Heart right ventricle (tissue), 16 donors: ENCODE data around the gene XPO4. TPM values are rescaled to one million over a fixed set of nuclear protein-coding genes. Genes with fewer than 3 reads are reported as not detected.
"Not testable (repeated sequence)": the region's sequence is repeated elsewhere in the genome, so short reads cannot be mapped to it uniquely, and the experiment has no call there.

Experiments used
- ATAC-seq, 8 donors: fragments of 200-7000 bp; cut with Tn5 transposase; one replicate each; pipeline ENCODE4 v1.9.1; 2020; ENCODE audit warnings: mild to moderate bottlenecking in 8 of 8, moderate library complexity in 8 of 8, moderate number of reproducible peaks in 1 of 8
- DNase-seq, 2 donors: peaks; one replicate each; pipeline ENCODE4 v3.0.0-alpha.2; 2020
- H3K27ac ChIP-seq, 10 donors: fragments of 200-600 bp; sonication (generic) in 2 of 10; one replicate each; pipeline versions ENCODE4 v1.5.0 to v1.8.0; 2020 to 2022; ENCODE audit warnings: mild to moderate bottlenecking in 3 of 10
- H3K27me3 ChIP-seq, 7 donors: fragments of 200-600 bp; one replicate each; pipeline ENCODE4 v1.8.0; 2021 to 2022; ENCODE audit warnings: mild to moderate bottlenecking in 2 of 7
- H3K36me3 ChIP-seq, 9 donors: fragments of 200-600 bp; sonication (generic) in 1 of 9; one replicate each; pipeline versions ENCODE4 v1.5.0 to v1.8.0; 2020 to 2022; ENCODE audit warnings: mild to moderate bottlenecking in 2 of 9
- H3K4me1 ChIP-seq, 9 donors: fragments of 200-600 bp; sonication (generic) in 1 of 9; one replicate each; pipeline versions ENCODE4 v1.5.0 to v1.8.0; 2020 to 2022; ENCODE audit warnings: mild to moderate bottlenecking in 4 of 9
- H3K4me3 ChIP-seq, 10 donors: fragments of 200-600 bp; sonication (generic) in 2 of 10; one replicate each; pipeline versions ENCODE4 v1.5.0 to v1.8.0; 2020 to 2022; ENCODE audit warnings: mild to moderate bottlenecking in 7 of 10, moderate library complexity in 2 of 10
- H3K9me3 ChIP-seq, 11 donors: fragments of 200-600 bp in 10 of 11; sonication (generic) in 2 of 11; one replicate each; pipeline versions ENCODE4 v1.5.0 to v1.8.0; 2013 to 2022; ENCODE audit warnings: mild to moderate bottlenecking in 2 of 11, control low read depth in 1 of 11, moderate library complexity in 1 of 11
- WGBS, 2 donors: extraction: QIAGEN DNeasy Blood & Tissue Kit; methylation state at CpG; one replicate each; pipeline ENCODE4 v1.1.7; 2013; ENCODE audit warnings: inconsistent platforms in 1 of 2; 5-methylcytosine and 5-hydroxymethylcytosine counted together
- intact Hi-C, 10 donors: fragments of 100-400 bp; cut with DNase I; formaldehyde crosslinking; loops; one replicate each; pipeline versions ENCODE4 v1.11.1 to v1.14.2; 2022
- polyA plus RNA-seq, 2 donors: library from polyadenylated mRNA; stranded (reverse); fragments of 200-250 nt; gene quantifications; one replicate each; pipeline ENCODE4 v1.2.3, GENCODE V29; 2013
- total RNA-seq, 10 donors: library from RNA; stranded (reverse); fragmentation: NEBNext Ultra II Directional in 3 of 10; extraction: Animal tissue kit (Norgen Biotek cat#: 25700) in 3 of 10; gene quantifications; one replicate each; pipeline versions ENCODE4 v1.2.1 to v1.2.4, GENCODE V29; 2021 to 2023
- TF ChIP-seq, protein P1 (sequence below), 9 donors: fragments of 200-600 bp; sonication (generic) in 2 of 9; IDR thresholded peaks; one replicate each; pipeline versions ENCODE4 v1.5.0 to v1.8.0; 2021 to 2022; ENCODE audit warnings: antibody characterized with exemption in 9 of 9, mild to moderate bottlenecking in 5 of 9, moderate library complexity in 1 of 9
- donor health status: Arrhythmogenic right ventricular cardiomyopathy.
- donor health status: ischemic (EF 13 %, LVEDD 7.1; RV severe dilation, severe dysfunction).
- donor health status: healthy with polysubstance abuse.
- donor health status: DM: no; HTN: yes; CAD: no.
- donor health status: DM: no; HTN: no; CAD: no.
- donor health status: ischemic (EF 25% LVEDD 6.9; RV normal size, moderate dysfunction).
- donor health status: ischemic (EF 25% LVEDD 5.7; RV mildly dilated, moderate dysfunction).
- donor health status: healthy.
- donor health status: DM: yes; HTN: yes; CAD: no.
- donor health status: Ischemic cardiomyopathy.
- donor health status: ischemic (EF 35%, LVEDD 5.7; RV mildly dilated, moderate dysfunction).
- donor health status: nonischemic (EF 11% LVEDD 7.7; RV severe dilation, severe dysfunction).
- donor health status: DM: yes; HTN: yes; CAD: no.
- donor health status: PGD.
- donor health status: ischemic (EF 29% LVEDD 5.4; RV normal size, mild dysfunction).
- donor health status: nonischemic (EF 23%, LVEDD 6.1; RV moderate dilation, normal function).

Gene XPO4
- total and polyA plus RNA-seq, 12 donors = 3.5 to 68.1 (median 37.1) TPM

GRCh38 chr13:20940083-20940482, 37.5 kb upstream of the XPO4 start:
- H3K27ac ChIP-seq = peak overlapping the region in 5 of 10 donors; percentile 59 to 69 (median 64)
- WGBS, 2 donors = 70 to 82% methylated on average over 3 of the region's 3 CpGs
- H3K4me1 ChIP-seq = peaks cover 0 to 15% (median 5%) of the 10 kb centered on the region in 9 donors
- H3K36me3 ChIP-seq = no peaks in the 10 kb centered on the region
- TF ChIP-seq, protein P1, sequence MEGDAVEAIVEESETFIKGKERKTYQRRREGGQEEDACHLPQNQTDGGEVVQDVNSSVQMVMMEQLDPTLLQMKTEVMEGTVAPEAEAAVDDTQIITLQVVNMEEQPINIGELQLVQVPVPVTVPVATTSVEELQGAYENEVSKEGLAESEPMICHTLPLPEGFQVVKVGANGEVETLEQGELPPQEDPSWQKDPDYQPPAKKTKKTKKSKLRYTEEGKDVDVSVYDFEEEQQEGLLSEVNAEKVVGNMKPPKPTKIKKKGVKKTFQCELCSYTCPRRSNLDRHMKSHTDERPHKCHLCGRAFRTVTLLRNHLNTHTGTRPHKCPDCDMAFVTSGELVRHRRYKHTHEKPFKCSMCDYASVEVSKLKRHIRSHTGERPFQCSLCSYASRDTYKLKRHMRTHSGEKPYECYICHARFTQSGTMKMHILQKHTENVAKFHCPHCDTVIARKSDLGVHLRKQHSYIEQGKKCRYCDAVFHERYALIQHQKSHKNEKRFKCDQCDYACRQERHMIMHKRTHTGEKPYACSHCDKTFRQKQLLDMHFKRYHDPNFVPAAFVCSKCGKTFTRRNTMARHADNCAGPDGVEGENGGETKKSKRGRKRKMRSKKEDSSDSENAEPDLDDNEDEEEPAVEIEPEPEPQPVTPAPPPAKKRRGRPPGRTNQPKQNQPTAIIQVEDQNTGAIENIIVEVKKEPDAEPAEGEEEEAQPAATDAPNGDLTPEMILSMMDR (IDR thresholded peaks at IDR 0.05) = no peak
- DNase-seq = no peak
- H3K27me3 ChIP-seq = peaks cover 0 to 4% (median 0%) of the 10 kb centered on the region in 7 donors
- no peaks in the 10 kb centered on the region for H3K9me3 ChIP-seq
- ATAC-seq = no peak
- intact Hi-C loops = loop anchor here (5.0 to 10.0 kb wide), 11 partner anchors 122 to 545 kb away; partner anchors contain the start of genes LATS2 (in 6 of the 10), MRPL57 (in 5 of the 10) and SKA3 (in 5 of the 10)
- H3K4me3 ChIP-seq = no peak overlapping the region

DNA sequence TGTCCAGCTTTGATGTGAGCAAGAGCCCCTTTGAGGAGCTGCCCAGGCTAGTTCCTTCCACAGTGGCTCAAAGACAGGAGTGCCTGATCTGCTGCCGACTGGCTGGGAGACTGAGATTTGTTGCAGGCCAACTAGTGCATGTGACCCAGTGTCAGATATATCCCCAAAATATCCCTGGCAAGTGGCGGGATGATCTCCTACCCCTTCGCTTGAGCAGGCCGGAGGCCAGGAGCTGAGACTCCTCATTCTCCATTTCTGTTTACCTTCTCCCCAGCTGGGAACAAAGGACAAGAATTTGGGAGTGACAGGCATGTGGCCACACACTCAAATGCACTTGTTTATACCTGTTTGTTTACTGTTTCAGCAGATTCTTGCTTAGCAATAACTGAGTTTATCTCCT, 37.1 kb upstream of the XPO4 start:
- Histone ChIP-seq H3K4me1 (peaks cover 0 to 15% (median 5%) of the 10 kb centered on the region in 9 donors), H3K27me3 (no peaks in the 10 kb centered on the region), H3K27ac (peak overlapping the region in 6 of 10 donors; percentile 55 to 69 (median 62)), H3K36me3 (no peaks in the 10 kb centered on the region), H3K9me3 (no peaks in the 10 kb centered on the region), H3K4me3 (no peak overlapping the region)
- DNase-seq = peak; percentile 25 to 53
- intact Hi-C loops = loop anchor here (5.0 to 10.0 kb wide), 11 partner anchors 123 to 545 kb away; partner anchors contain the start of genes LATS2 (in 6 of the 10), MRPL57 (in 5 of the 10) and SKA3 (in 5 of the 10)
- TF ChIP-seq, protein P1 (IDR thresholded peaks at IDR 0.05) = no peak
- WGBS, 2 donors = 25 to 40% methylated on average over 4 of the region's 4 CpGs
- ATAC-seq = peak; percentile 28 to 81 (median 70)

DNA sequence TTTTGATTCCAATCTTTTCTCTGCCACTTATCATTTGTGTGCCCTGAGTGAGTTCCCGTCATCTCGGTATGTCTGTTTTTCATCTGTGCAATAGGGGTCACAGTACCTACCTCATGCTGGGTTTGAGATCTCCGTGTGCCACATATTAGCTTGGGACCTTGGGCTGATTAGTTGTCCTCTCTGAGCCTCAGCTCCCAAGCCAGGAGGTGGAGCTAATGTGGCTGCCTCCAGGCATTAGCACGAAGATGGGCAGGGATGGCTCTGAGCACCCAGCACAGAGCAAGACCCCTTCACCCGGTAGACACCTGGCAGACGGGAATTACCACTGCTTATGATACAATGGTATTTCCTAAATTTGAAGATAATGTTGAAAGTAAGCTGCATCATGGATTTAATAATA, 35.8 kb upstream of the XPO4 start:
- no peak for DNase-seq
- H3K36me3 ChIP-seq = no peaks in the 10 kb centered on the region
- WGBS, 2 donors = 70 to 72% methylated on average over 6 of the region's 6 CpGs
- no peaks in the 10 kb centered on the region for H3K9me3 ChIP-seq
- H3K27me3 ChIP-seq = no peaks in the 10 kb centered on the region
- TF ChIP-seq, protein P1 (IDR thresholded peaks at IDR 0.05) = no peak
- no peak overlapping the region for H3K4me3 ChIP-seq
- H3K4me1 ChIP-seq = peaks cover 0 to 12% (median 3%) of the 10 kb centered on the region in 9 donors
- intact Hi-C loops = no loop called here
- H3K27ac ChIP-seq = no peak overlapping the region
- peak in 1 of 8 donors; percentile 34 for ATAC-seq

DNA sequence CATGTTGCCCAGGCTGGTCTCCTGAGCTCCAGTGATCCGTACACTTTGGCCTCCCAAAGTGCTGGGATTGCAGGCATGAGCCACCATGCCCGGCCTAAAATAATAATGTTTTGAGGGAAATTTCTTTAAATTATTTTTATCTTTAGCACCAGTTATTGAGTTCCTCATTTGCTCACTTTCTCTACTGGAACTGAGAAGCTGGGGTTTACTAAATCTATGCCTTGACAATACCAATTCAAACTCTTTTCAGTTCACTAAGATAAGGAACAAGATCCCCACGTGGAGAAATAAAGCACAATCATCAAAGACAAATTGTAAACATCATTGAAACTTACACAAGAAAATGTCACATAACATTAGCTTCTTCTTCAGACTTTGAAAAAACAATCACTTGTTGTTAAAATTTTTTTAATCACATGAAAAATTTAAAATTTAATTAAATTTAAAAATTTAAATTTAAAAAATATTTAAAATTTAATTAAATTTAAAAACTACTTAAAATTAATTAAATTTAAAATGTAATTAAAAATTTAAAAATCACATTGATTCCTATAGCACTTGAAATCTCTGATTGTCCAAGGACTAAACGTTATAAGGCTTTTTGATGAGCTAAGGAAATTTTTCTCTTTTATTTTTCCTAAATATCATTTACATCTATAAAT, 25.2 kb upstream of the XPO4 start:
- TF ChIP-seq, protein P1 (IDR thresholded peaks at IDR 0.05) = no peak
- DNase-seq = no peak
- H3K4me3 ChIP-seq = no peak overlapping the region
- no peak overlapping the region for H3K27ac ChIP-seq
- no peaks in the 10 kb centered on the region for H3K27me3 ChIP-seq
- no peaks in the 10 kb centered on the region for H3K9me3 ChIP-seq
- no peaks in the 10 kb centered on the region for H3K36me3 ChIP-seq
- no peak for ATAC-seq
- WGBS, 2 donors = 69 to 79% methylated on average over 4 of the region's 4 CpGs
- intact Hi-C loops = loop anchor here in 9 of 10 donors (5.0 to 10.0 kb wide), 5 partner anchors 215 to 743 kb away; partner anchors contain the start of gene GJB2 (in 2 of the 9)
- no peaks in the 10 kb centered on the region for H3K4me1 ChIP-seq

GRCh38 chr13:20925395-20925790, 22.8 kb upstream of the XPO4 start:
- H3K27me3 ChIP-seq, H3K4me1 ChIP-seq, ATAC-seq, H3K4me3 ChIP-seq, H3K27ac ChIP-seq, H3K9me3 ChIP-seq, H3K36me3 ChIP-seq, DNase-seq: not testable (repeated sequence)
- WGBS, 2 donors = 74 to 77% methylated on average over 12 to 13 of the region's 13 CpGs
- intact Hi-C loops = loop anchor here (1.0 to 10.0 kb wide), 9 partner anchors 213 to 741 kb away; partner anchors contain the start of gene GJB2 (in 2 of the 10)
